ENCODE measurements around the gene PPFIBP2. TPM values are rescaled to one million over a fixed set of nuclear protein-coding genes. Genes with fewer than 3 reads are reported as not detected.
A peak's percentile ranks its signal among the peaks of the same experiment; 100 is the strongest.

Gene PPFIBP2
- total RNA-seq, 1 donor from 2014 or later, result 65.8 TPM

GRCh38 chr11:7671347-7672215 lies 157.8 kb downstream of the PPFIBP2 start:
- Histone ChIP-seq H3K4me3 (ENCODE audit: low read length in 3 of 3) (no peak overlapping the region), H3K27ac (ENCODE audit: low read depth, low read length) (no peak overlapping the region), H3K36me3 (ENCODE audit: control insufficient read depth in 3 of 3, insufficient read depth in 3 of 3, low read length in 3 of 3) (peaks cover 9 to 19% (median 16%) of the 10 kb centered on the region in 3 donors), H3K9me3 (ENCODE audit: control insufficient read depth in 3 of 3, low read length in 3 of 3) (no peaks in the 10 kb centered on the region), H3K9ac (ENCODE audit: low read depth in 1 of 3, low read length in 3 of 3) (no peak overlapping the region), H3K27me3 (ENCODE audit: control insufficient read depth in 3 of 3, insufficient read depth in 3 of 3, low read length in 3 of 3) (peaks cover 6 to 11% (median 8%) of the 10 kb centered on the region in 3 donors), H3K4me1 (ENCODE audit: control insufficient read depth in 3 of 3, insufficient read depth in 3 of 3, low read length in 3 of 3) (peaks cover 10 to 22% (median 13%) of the 10 kb centered on the region in 3 donors)

GRCh38 chr11:7672276-7672959 lies 158.6 kb downstream of the PPFIBP2 start:
- Histone ChIP-seq H3K4me1 (ENCODE audit: control insufficient read depth in 3 of 3, insufficient read depth in 3 of 3, low read length in 3 of 3) (peaks cover 10 to 22% (median 13%) of the 10 kb centered on the region in 3 donors), H3K27me3 (ENCODE audit: control insufficient read depth in 3 of 3, insufficient read depth in 3 of 3, low read length in 3 of 3) (peaks cover 6 to 11% (median 8%) of the 10 kb centered on the region in 3 donors), H3K36me3 (ENCODE audit: control insufficient read depth in 3 of 3, insufficient read depth in 3 of 3, low read length in 3 of 3) (peaks cover 5 to 15% (median 10%) of the 10 kb centered on the region in 3 donors), H3K9me3 (ENCODE audit: control insufficient read depth in 3 of 3, low read length in 3 of 3) (no peaks in the 10 kb centered on the region), H3K9ac (ENCODE audit: low read depth in 1 of 3, low read length in 3 of 3) (peak overlapping the region in 2 of 3 donors; percentile 70 to 73), H3K4me3 (ENCODE audit: low read length in 3 of 3) (peak overlapping the region in 2 of 3 donors; percentile 57 to 74), H3K27ac (ENCODE audit: low read depth, low read length) (no peak overlapping the region)

GRCh38 chr11:7672960-7673723 lies 159.3 kb downstream of the PPFIBP2 start, which contains the start of gene CYB5R2:
TSS of gene CYB5R2 (minus strand) at chr11:7673500. CDS start at chr11:7672825, 675 bp downstream.
- H3K9ac ChIP-seq (ENCODE audit: low read depth in 1 of 3, low read length in 3 of 3), result peak within 1 kb of the TSS; percentile 53 to 73 (median 70)
- no peak within 1 kb of the TSS for H3K27ac ChIP-seq (ENCODE audit: low read depth, low read length)
- peaks cover 10 to 22% (median 13%) of the 10 kb centered on the region in 3 donors for H3K4me1 ChIP-seq (ENCODE audit: control insufficient read depth in 3 of 3, insufficient read depth in 3 of 3, low read length in 3 of 3)
- H3K9me3 ChIP-seq (ENCODE audit: control insufficient read depth in 3 of 3, low read length in 3 of 3), result no peaks in the 10 kb centered on the region
- H3K27me3 ChIP-seq (ENCODE audit: control insufficient read depth in 3 of 3, insufficient read depth in 3 of 3, low read length in 3 of 3), result peaks cover 6 to 11% (median 8%) of the 10 kb centered on the region in 3 donors
- H3K36me3 ChIP-seq (ENCODE audit: control insufficient read depth in 3 of 3, insufficient read depth in 3 of 3, low read length in 3 of 3), result peaks cover 2 to 8% (median 3%) of the 10 kb centered on the region in 3 donors
- H3K4me3 ChIP-seq (ENCODE audit: low read length in 3 of 3), result peak within 1 kb of the TSS; percentile 57 to 74 (median 65)

GRCh38 chr11:7673724-7674434 lies 160.1 kb downstream of the PPFIBP2 start:
- H3K27ac ChIP-seq (ENCODE audit: low read depth, low read length), result no peak overlapping the region
- H3K27me3 ChIP-seq (ENCODE audit: control insufficient read depth in 3 of 3, insufficient read depth in 3 of 3, low read length in 3 of 3), result peaks cover 6 to 11% (median 8%) of the 10 kb centered on the region in 3 donors
- H3K9me3 ChIP-seq (ENCODE audit: control insufficient read depth in 3 of 3, low read length in 3 of 3), result no peaks in the 10 kb centered on the region
- H3K4me3 ChIP-seq (ENCODE audit: low read length in 3 of 3), result peak overlapping the region; percentile 57 to 74 (median 65)
- peak overlapping the region in 2 of 3 donors; percentile 70 to 73 for H3K9ac ChIP-seq (ENCODE audit: low read depth in 1 of 3, low read length in 3 of 3)
- peaks cover 0 to 3% (median under 1%) of the 10 kb centered on the region in 3 donors for H3K36me3 ChIP-seq (ENCODE audit: control insufficient read depth in 3 of 3, insufficient read depth in 3 of 3, low read length in 3 of 3)
- peaks cover 10 to 22% (median 13%) of the 10 kb centered on the region in 3 donors for H3K4me1 ChIP-seq (ENCODE audit: control insufficient read depth in 3 of 3, insufficient read depth in 3 of 3, low read length in 3 of 3)

- no peak overlapping the region for H3K9ac ChIP-seq (ENCODE audit: low read depth in 1 of 3, low read length in 3 of 3)
- no peak overlapping the region for H3K4me3 ChIP-seq (ENCODE audit: low read length in 3 of 3)
- no peaks in the 10 kb centered on the region for H3K36me3 ChIP-seq (ENCODE audit: control insufficient read depth in 3 of 3, insufficient read depth in 3 of 3, low read length in 3 of 3)
- peaks cover 10 to 22% (median 13%) of the 10 kb centered on the region in 3 donors for H3K4me1 ChIP-seq (ENCODE audit: control insufficient read depth in 3 of 3, insufficient read depth in 3 of 3, low read length in 3 of 3)
- H3K9me3 ChIP-seq (ENCODE audit: control insufficient read depth in 3 of 3, low read length in 3 of 3), result no peaks in the 10 kb centered on the region
- H3K27me3 ChIP-seq (ENCODE audit: control insufficient read depth in 3 of 3, insufficient read depth in 3 of 3, low read length in 3 of 3), result peaks cover 6 to 11% (median 8%) of the 10 kb centered on the region in 3 donors
- H3K27ac ChIP-seq (ENCODE audit: low read depth, low read length), result no peak overlapping the region
Observed at GRCh38 chr11:7675631-7676030, 161.8 kb downstream of the PPFIBP2 start.

- H3K9ac ChIP-seq (ENCODE audit: low read depth in 1 of 3, low read length in 3 of 3), result no peak overlapping the region
- H3K4me3 ChIP-seq (ENCODE audit: low read length in 3 of 3), result no peak overlapping the region
- H3K9me3 ChIP-seq (ENCODE audit: control insufficient read depth in 3 of 3, low read length in 3 of 3), result no peaks in the 10 kb centered on the region
- no peaks in the 10 kb centered on the region for H3K36me3 ChIP-seq (ENCODE audit: control insufficient read depth in 3 of 3, insufficient read depth in 3 of 3, low read length in 3 of 3)
- H3K4me1 ChIP-seq (ENCODE audit: control insufficient read depth in 3 of 3, insufficient read depth in 3 of 3, low read length in 3 of 3), result peaks cover 10 to 15% (median 13%) of the 10 kb centered on the region in 3 donors
- no peak overlapping the region for H3K27ac ChIP-seq (ENCODE audit: low read depth, low read length)
- peaks cover 6 to 8% (median 7%) of the 10 kb centered on the region in 3 donors for H3K27me3 ChIP-seq (ENCODE audit: control insufficient read depth in 3 of 3, insufficient read depth in 3 of 3, low read length in 3 of 3)
Observed at GRCh38 chr11:7677071-7677470, 163.3 kb downstream of the PPFIBP2 start.

GRCh38 chr11:7677796-7678201 lies 164.0 kb downstream of the PPFIBP2 start:
- Histone ChIP-seq H3K27ac (ENCODE audit: low read depth, low read length) (no peak overlapping the region), H3K9me3 (ENCODE audit: control insufficient read depth in 3 of 3, low read length in 3 of 3) (no peaks in the 10 kb centered on the region), H3K36me3 (ENCODE audit: control insufficient read depth in 3 of 3, insufficient read depth in 3 of 3, low read length in 3 of 3) (no peaks in the 10 kb centered on the region), H3K4me1 (ENCODE audit: control insufficient read depth in 3 of 3, insufficient read depth in 3 of 3, low read length in 3 of 3) (peaks cover 5 to 11% (median 8%) of the 10 kb centered on the region in 3 donors), H3K9ac (ENCODE audit: low read depth in 1 of 3, low read length in 3 of 3) (no peak overlapping the region), H3K4me3 (ENCODE audit: low read length in 3 of 3) (no peak overlapping the region), H3K27me3 (ENCODE audit: control insufficient read depth in 3 of 3, insufficient read depth in 3 of 3, low read length in 3 of 3) (peaks cover 3 to 4% (median 3%) of the 10 kb centered on the region in 3 donors)

GRCh38 chr11:7683571-7683970 lies 169.8 kb downstream of the PPFIBP2 start:
- Histone ChIP-seq H3K9me3 (ENCODE audit: control insufficient read depth in 3 of 3, low read length in 3 of 3) (no peaks in the 10 kb centered on the region), H3K27me3 (ENCODE audit: control insufficient read depth in 3 of 3, insufficient read depth in 3 of 3, low read length in 3 of 3) (no peaks in the 10 kb centered on the region), H3K36me3 (ENCODE audit: control insufficient read depth in 3 of 3, insufficient read depth in 3 of 3, low read length in 3 of 3) (peaks cover 2 to 3% (median 2%) of the 10 kb centered on the region in 3 donors), H3K4me3 (ENCODE audit: low read length in 3 of 3) (no peak overlapping the region), H3K27ac (ENCODE audit: low read depth, low read length) (no peak overlapping the region), H3K4me1 (ENCODE audit: control insufficient read depth in 3 of 3, insufficient read depth in 3 of 3, low read length in 3 of 3) (no peaks in the 10 kb centered on the region), H3K9ac (ENCODE audit: low read depth in 1 of 3, low read length in 3 of 3) (no peak overlapping the region)

GRCh38 chr11:7686761-7687160 lies 173.0 kb downstream of the PPFIBP2 start:
- Histone ChIP-seq H3K4me1 (ENCODE audit: control insufficient read depth in 3 of 3, insufficient read depth in 3 of 3, low read length in 3 of 3) (peaks cover 0 to 4% (median 3%) of the 10 kb centered on the region in 3 donors), H3K27me3 (ENCODE audit: control insufficient read depth in 3 of 3, insufficient read depth in 3 of 3, low read length in 3 of 3) (no peaks in the 10 kb centered on the region), H3K36me3 (ENCODE audit: control insufficient read depth in 3 of 3, insufficient read depth in 3 of 3, low read length in 3 of 3) (peaks cover 2 to 3% (median 2%) of the 10 kb centered on the region in 3 donors), H3K9ac (ENCODE audit: low read depth in 1 of 3, low read length in 3 of 3) (no peak overlapping the region), H3K4me3 (ENCODE audit: low read length in 3 of 3) (no peak overlapping the region), H3K9me3 (ENCODE audit: control insufficient read depth in 3 of 3, low read length in 3 of 3) (no peaks in the 10 kb centered on the region), H3K27ac (ENCODE audit: low read depth, low read length) (no peak overlapping the region)
